NCI-H82 treated with DMSO at 0.1 percent for 48 hours (cell line): ENCODE results near the gene NR1D1.

ENCODE experiments used
- DNase-seq: peaks from one replicate; lab custom pipeline; 2025; ENCODE audit not compliant: unreplicated experiment; lab: John Stamatoyannopoulos, UW

The NR1D1 gene

DNA sequence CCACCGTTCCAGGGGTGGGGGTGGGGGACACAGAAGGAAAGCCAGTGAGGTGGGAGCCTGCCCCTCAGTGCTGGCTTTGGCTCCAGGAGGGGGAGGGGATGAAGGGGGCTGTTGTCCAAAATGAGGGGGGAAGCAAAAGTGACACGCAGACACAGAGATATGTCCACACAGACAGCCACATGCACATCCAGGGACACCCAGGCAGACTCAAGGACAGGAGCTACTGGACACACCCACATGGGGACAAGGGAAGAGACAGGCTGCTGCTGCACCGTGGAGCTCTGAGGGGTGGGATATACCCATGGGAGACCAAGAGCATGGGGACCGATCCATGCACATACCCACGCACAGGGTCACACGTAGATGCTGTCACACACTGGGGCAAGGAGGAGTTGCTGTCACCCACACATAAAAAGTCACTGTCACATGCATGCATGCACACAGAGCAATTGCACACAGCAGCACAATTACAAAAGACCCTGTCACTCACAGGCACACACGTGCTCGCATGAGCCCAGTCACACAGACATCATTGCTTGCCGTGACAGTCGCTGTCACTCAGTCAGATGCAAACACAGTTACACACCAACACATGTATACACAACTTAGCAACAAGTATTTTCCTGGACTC is 36.4 kb downstream of the NR1D1 start:
- DNase-seq: peak; percentile 11

DNA sequence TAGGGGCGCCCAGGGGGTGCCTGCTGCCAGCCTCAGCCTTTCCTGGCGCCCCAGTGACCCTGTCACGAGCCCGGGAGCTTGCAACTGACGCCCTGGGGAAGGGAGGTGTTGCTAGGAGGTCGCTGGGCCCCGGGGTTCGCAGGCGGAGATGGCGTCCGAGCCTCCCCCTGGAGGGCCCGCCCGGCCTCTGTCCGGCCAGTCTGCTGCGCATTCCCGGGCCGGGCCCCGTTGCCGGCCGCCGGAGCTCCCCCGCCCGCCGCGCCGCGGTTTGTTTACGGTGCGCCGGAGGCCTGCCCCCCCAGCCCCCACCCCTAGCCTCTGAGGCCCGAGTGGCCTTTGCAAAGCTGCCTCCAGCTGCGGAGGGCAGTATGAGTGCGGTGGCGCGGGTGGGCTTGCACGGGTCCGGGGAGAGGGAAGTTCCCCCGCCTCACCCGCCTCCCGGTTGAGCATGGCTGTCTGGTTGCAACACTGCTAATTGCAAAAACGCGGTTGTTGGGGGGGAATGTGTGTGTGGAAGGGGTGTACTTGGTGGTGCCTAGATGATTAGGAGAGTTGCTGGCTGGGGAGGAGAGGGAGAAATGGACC is 37.1 kb downstream of the NR1D1 start:
- no peak for DNase-seq

DNA sequence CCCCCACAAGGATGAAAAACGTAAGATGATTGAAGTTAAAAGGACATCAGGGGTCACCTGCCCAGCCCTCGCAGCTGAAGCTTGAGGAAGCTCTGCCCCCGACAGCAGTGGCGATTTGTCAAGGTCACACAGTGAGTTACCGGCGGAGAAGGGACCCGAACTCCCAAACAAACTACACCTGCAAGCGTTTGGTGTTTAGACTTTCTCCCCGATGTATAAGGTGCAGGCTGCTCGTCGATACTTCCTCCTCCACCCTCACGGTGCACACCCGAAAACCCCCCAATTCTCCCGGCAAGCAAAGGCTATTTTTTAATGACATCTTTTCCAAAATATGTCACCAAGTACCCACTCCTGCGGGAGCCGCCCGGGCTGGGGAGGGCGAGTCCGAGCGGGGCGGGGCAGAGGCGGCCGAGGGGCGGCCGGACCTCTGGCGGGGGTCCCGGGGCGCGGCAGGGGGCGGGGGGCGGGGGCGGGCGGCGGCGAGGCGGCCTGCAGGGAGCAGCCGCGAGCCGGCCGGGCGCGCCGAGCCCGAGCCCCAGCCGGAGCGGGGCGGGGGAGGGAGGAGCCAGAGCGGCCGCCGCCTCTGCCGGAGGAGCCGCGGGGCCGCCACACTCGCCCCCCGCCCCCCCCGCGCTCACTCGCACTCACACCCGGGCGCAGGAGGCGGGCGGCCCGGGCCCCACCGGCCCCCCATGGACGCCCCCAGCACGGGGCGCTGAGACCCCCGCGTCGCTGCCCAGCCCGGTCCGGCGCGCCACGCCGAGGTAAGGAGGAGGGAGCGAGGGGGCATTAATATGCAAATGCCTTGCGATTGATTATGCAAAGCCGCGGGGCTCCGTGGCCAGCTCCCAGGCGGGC is 37.8 kb downstream of the NR1D1 start, which contains the start of gene THRA:
THRA (plus strand) TSS at position 637 of the 858 bp plus-strand sequence. CDS start 11,524 bp downstream, outside the sequence.
- peak; percentile 27 for DNase-seq

DNA sequence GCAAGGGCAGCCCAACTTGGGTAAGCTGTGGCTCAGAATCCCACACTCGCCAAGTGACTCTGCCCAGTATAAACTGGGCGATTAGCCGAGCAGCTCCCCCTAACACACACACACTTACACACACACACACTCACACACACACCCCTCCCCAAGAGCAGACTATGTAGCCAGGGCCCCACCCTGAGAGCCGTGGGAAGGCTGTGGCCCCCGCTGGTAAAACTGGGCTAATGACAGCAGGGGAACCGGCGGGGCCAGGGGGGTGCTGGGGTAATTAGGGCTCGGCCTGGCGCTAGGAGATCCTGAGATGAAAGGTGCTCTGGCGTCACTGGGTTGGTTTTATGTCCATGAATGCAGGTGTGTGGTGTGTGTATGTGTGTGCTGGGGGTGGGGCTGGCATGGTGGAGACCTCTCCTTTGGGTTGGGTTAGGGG is 38.8 kb downstream of the NR1D1 start:
- no peak for DNase-seq

DNA sequence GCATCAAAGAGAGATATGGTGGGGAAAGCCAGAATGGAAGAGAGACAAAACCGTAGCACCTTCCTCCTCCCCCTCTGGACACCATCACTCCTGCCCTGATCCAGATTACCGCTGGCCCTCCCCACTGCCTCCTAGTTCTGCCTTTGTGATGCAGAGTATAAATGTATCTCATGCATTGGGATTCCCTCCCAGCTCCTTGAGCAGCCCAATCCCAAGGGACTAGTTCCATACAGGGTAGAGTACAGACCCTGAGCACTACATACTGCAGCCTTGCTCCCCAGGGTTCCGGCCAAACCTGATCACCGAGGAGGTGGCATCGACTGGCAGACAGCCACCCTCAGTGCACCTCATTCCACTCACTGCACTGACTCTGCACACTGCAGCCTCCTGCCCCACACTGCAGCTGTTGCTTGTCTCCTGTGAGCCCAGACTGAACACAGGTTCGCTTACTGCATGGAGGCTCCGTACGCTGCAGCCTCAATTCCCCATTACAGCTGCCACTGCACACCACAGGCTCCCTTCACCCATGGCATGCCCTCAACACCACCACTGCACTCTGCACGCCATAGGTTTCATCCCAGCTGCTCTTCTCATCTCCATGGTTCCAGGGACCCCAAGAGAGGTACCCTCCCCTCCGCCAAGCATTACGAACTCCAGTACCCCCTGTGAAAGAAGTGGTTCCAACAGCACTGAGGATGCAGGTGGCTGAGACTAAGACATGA is 39.3 kb downstream of the NR1D1 start:
- DNase-seq: no peak

DNA sequence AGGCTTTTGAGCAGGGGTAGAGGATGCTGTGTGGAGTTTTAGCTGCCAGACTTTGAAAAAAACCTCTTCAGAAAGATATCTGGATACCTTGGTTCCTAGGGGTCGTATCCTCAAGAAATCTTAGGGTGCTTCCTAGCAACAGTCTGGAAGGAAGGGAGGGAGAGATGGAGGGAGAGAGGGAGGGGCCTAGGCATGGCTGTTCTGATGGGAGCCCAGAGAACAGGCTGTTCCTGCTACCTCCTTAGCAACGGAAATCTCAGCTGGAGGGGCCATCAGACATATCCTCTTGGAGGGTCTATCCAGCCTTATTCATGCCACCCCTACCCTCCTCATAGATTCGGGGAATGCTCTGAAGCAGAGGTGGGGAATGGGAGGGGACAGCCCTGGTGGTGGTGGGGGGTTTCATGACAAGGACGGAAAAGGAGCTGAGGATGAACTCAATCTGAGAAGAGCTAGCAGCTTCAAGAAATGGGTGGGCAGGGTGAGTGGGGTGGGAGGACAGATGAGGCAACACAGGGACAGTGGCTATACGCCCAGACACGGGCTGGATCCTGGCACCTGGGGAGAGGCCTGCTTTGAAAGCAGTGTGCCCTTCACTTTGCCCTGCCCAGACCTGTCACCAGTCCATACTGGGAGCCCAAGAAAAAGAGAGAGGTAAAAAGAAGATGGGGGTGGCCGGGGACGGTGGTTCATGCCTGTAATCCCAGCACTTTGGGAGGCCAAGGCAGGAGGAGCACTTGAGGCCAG is 40.5 kb downstream of the NR1D1 start:
- DNase-seq: no peak

DNA sequence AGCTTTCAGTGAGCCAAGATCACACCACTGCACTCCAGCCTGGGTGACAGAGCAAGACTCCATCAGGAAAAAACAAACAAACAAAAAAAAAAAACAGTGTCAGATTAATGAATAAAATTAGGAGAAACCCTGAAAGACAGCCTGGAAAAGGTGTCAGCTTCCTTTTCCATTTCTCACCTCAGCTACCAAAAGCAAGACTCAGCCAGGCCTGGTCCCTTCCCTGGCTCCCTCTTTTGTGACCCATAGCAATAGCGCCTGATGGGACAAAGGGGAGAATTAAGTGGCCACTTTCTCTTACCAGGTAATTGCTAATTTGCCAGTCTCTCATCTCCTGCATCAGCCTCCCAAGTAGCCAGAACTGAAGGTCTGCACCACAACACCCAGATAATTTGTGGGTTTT is 41.5 kb downstream of the NR1D1 start:
- no peak for DNase-seq

DNA sequence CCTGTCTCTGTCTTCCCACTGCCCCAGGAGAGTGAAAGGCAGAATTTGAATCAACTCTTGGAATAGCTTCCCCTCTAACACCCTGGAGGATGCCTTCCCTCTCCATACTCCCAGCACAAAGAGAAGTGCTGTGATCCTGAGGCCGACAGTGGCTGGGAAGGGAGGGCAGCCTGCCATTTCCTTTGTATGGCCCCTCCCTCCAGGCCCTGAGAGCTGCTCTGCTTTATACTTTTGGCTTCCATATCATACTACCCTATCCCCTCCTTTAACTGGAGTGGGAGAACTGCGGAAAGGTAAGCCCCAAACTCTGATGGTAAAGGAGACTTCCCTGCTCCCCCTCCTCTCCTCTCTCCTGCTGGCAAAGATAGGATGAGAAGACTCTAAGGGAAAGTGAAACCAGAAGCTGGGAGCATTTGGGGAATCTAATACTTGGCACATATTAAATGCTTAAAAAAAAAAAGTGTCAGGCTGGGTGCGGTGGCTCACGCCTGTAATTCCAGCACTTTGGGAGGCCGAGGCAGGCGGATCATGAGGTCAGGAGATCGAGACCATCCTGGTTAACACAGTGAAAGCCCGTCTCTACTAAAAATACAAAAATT is 42.1 kb downstream of the NR1D1 start:
- DNase-seq: no peak

DNA sequence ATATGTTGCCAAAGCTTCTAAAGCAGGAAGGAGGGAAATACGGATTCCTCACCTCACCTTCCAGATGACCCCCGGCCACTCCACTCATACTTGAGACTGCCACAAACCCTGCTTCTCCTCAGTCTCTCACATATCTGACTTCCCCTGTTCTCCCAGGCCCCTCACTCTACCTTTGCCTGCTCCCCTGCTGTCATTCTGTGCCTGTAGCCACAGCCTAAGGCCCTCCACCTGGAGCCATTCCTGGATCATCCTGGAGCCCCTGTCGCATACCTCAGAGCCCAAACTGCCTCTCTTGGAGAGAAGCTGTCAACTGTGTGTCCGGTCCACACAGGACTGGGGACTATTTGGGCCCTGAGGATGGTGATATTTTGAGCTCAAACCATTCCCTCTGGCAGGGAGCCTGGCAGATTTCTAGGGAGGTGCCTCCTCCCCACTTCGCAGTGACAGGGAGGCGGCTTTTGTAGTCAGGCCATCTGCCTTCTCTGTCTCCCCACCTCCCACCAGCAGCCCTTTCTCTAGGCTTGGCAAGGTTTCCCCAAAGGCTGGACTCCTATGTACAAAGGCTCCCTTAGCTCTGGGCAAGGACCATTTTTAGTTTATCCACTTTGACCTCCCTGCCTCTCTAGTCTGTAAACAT is 43.9 kb downstream of the NR1D1 start:
- DNase-seq: no peak
